Lung (tissue), 12 donors: Measurements from ENCODE around the gene KCNQ2. TPM values are rescaled to one million over a fixed set of nuclear protein-coding genes. Genes with fewer than 3 reads are reported as not detected.

Experiments used
- ATAC-seq: fragments of 200-7000 bp; cut with Tn5 transposase; one replicate; pipeline ENCODE4 v1.9.1; 2020; ENCODE audit warnings: moderate number of reproducible peaks; ENCODE audit not compliant: insufficient read depth, low FRiP score
- DNase-seq, 3 donors: peaks; one replicate each; pipeline ENCODE4 v3.0.0-alpha.2; 2013 to 2017
- H3K27ac ChIP-seq, 2 donors: one replicate each; pipeline ENCODE4 v1.5.1; 2013; ENCODE audit warnings: mild to moderate bottlenecking in 2 of 2, moderate library complexity in 2 of 2, control low read depth in 1 of 2, inconsistent platforms in 1 of 2, low read depth in 1 of 2, low read length in 1 of 2
- H3K27me3 ChIP-seq, 3 donors: one replicate each; pipeline ENCODE4 v1.5.1; 2013; ENCODE audit warnings: low read length in 2 of 3; ENCODE audit not compliant: control insufficient read depth in 3 of 3, insufficient read depth in 3 of 3
- H3K36me3 ChIP-seq, 4 donors: one replicate each; pipeline ENCODE4 v1.5.1; 2013; ENCODE audit warnings: low read length in 4 of 4, mild to moderate bottlenecking in 1 of 4, moderate library complexity in 1 of 4; ENCODE audit not compliant: control insufficient read depth in 4 of 4, insufficient read depth in 4 of 4
- H3K4me1 ChIP-seq, 5 donors: one replicate each; pipeline ENCODE4 v1.5.1; 2013; ENCODE audit warnings: low read length in 5 of 5, mild to moderate bottlenecking in 2 of 5, moderate library complexity in 1 of 5; ENCODE audit not compliant: control insufficient read depth in 5 of 5, insufficient read depth in 5 of 5
- H3K4me3 ChIP-seq: one replicate; pipeline ENCODE4 v1.5.1; 2013; ENCODE audit warnings: mild to moderate bottlenecking, control low read depth, moderate library complexity
- H3K9ac ChIP-seq, 2 donors: one replicate each; pipeline ENCODE4 v1.5.1; 2013; ENCODE audit warnings: low read length in 2 of 2, control low read depth in 1 of 2; ENCODE audit not compliant: insufficient read depth in 1 of 2
- H3K9me3 ChIP-seq, 4 donors: one replicate each; pipeline ENCODE4 v1.5.1; 2013; ENCODE audit warnings: low read length in 3 of 4, mild to moderate bottlenecking in 1 of 4, moderate library complexity in 1 of 4; ENCODE audit not compliant: control insufficient read depth in 4 of 4, insufficient read depth in 3 of 4
- WGBS, 2 donors: extraction: QIAGEN DNeasy Blood & Tissue Kit; methylation state at CpG; one replicate each; pipeline ENCODE4 v1.1.7; 2013; 5-methylcytosine and 5-hydroxymethylcytosine counted together
- polyA plus RNA-seq, 2 donors: library from polyadenylated mRNA; stranded (reverse); fragments of 200-250 nt; gene quantifications; one replicate each; pipeline ENCODE4 v1.2.1, GENCODE V29; 2013
- total RNA-seq, 2 donors: library from RNA; depleted of rRNA in 1 of 2; stranded (reverse); fragments of >200 nt in 1 of 2; gene quantifications; one replicate each; pipeline ENCODE4 v1.2.1, GENCODE V29; 2014 to 2021
- TF ChIP-seq, protein P1 (sequence below): IDR thresholded peaks from 2 replicates; pipeline ENCODE4 v1.5.1; 2012; ENCODE audit warnings: mild to moderate bottlenecking; ENCODE audit errors: control extremely low read depth, extremely low read depth
- donor health status: control.
- donor health status: control.
- donor health status: Bipolar disorder and iron deficiency.
- donor health status: healthy.
- donor health status: DM: yes; HTN: yes; CAD: no.

KCNQ2 gene
- total and polyA plus RNA-seq, 4 donors: 0.18 to 6.8 (median 0.28) TPM; not detected in 1

DNA sequence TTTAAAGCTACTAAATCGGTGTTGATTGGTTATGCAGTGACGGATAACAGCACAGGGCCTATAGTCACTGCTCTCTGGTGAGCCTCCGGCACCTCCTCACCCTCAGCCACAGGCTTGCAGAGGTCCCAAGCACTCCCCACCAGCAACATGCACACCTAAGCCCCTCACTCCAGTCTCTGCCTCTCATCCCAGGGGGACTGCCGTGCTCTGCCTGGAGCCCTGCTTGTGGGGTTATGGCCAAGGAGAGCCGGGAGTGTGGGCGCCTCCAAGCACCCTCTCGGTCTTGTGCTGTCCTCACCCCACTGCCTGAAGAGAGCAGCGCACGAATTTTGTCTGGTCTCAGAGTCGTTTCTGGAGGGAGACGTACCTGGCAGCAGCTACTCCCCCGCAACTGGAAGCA is 33.3 kb upstream of the KCNQ2 start:
- H3K4me1 ChIP-seq: peaks cover 0 to 2% (median 0%) of the 10 kb centered on the region in 5 donors
- no peak overlapping the region for H3K27ac ChIP-seq
- no peak overlapping the region for H3K4me3 ChIP-seq
- DNase-seq (no peak), ATAC-seq (no peak)
- WGBS, 2 donors: 87 to 90% methylated on average over 12 of the region's 12 CpGs
- TF ChIP-seq, protein P1, sequence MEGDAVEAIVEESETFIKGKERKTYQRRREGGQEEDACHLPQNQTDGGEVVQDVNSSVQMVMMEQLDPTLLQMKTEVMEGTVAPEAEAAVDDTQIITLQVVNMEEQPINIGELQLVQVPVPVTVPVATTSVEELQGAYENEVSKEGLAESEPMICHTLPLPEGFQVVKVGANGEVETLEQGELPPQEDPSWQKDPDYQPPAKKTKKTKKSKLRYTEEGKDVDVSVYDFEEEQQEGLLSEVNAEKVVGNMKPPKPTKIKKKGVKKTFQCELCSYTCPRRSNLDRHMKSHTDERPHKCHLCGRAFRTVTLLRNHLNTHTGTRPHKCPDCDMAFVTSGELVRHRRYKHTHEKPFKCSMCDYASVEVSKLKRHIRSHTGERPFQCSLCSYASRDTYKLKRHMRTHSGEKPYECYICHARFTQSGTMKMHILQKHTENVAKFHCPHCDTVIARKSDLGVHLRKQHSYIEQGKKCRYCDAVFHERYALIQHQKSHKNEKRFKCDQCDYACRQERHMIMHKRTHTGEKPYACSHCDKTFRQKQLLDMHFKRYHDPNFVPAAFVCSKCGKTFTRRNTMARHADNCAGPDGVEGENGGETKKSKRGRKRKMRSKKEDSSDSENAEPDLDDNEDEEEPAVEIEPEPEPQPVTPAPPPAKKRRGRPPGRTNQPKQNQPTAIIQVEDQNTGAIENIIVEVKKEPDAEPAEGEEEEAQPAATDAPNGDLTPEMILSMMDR: no peak
- no peaks in the 10 kb centered on the region for H3K36me3 ChIP-seq
- H3K9me3 ChIP-seq: peaks cover 0 to 22% (median 5%) of the 10 kb centered on the region in 4 donors
- no peak overlapping the region for H3K9ac ChIP-seq
- H3K27me3 ChIP-seq: peaks cover 4 to 15% (median 5%) of the 10 kb centered on the region in 3 donors

- DNase-seq: peak in 1 of 3 donors; percentile 5
- H3K4me3 ChIP-seq: no peak overlapping the region
Measured at GRCh38 chr20:63505281-63505680, 32.8 kb upstream of the KCNQ2 start.

DNA sequence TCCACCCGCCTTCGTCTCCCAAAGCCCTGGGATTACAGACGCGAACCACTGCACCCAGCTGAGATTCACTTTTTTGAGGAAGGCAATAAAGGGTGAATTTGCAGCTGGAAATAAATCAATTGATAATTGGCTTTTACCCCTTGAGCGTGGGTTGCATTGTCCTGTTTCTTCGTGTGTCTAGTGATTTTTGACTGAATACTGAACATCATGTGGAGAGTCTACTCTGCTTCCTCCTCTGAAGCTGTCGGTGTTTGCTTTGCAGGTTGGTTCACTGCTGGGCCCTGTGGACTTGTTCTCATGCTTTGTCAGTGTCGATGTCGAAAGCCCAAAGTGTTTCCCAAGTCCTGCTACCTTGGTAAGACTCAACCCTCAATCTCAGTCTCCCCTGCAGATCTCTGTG is 32.2 kb upstream of the KCNQ2 start:
- Histone ChIP-seq H3K9me3 (peaks cover 0 to 22% (median 5%) of the 10 kb centered on the region in 4 donors), H3K27me3 (peaks cover 9 to 24% (median 12%) of the 10 kb centered on the region in 3 donors), H3K4me1 (peaks cover 0 to 3% (median 0%) of the 10 kb centered on the region in 5 donors), H3K4me3 (no peak overlapping the region), H3K9ac (no peak overlapping the region), H3K36me3 (no peaks in the 10 kb centered on the region), H3K27ac (no peak overlapping the region)
- TF ChIP-seq, protein P1: no peak
- WGBS, 2 donors: 87 to 92% methylated on average over 9 of the region's 9 CpGs
- no peak for ATAC-seq
- no peak for DNase-seq

More at GRCh38 chr20:63505281-63505680, 32.8 kb upstream of the KCNQ2 start:
- Histone ChIP-seq H3K4me1 (peaks cover 0 to 2% (median 0%) of the 10 kb centered on the region in 5 donors), H3K9ac (no peak overlapping the region), H3K9me3 (peaks cover 0 to 22% (median 5%) of the 10 kb centered on the region in 4 donors), H3K27ac (no peak overlapping the region), H3K27me3 (peaks cover 5 to 18% (median 8%) of the 10 kb centered on the region in 3 donors), H3K36me3 (no peaks in the 10 kb centered on the region)
- TF ChIP-seq, protein P1: no peak
- 82 to 91% methylated on average over 8 of the region's 8 CpGs for WGBS, 2 donors
- no peak for ATAC-seq

GRCh38 chr20:63503524-63503923 is 31.1 kb upstream of the KCNQ2 start:
- WGBS, 2 donors: 39 to 55% methylated on average over 7 of the region's 7 CpGs
- no peak for DNase-seq
- H3K9me3 ChIP-seq: peaks cover 0 to 22% (median 5%) of the 10 kb centered on the region in 4 donors
- TF ChIP-seq, protein P1: no peak
- H3K4me3 ChIP-seq: no peak overlapping the region
- H3K9ac ChIP-seq: no peak overlapping the region
- no peaks in the 10 kb centered on the region for H3K36me3 ChIP-seq
- H3K27ac ChIP-seq: no peak overlapping the region
- no peak for ATAC-seq
- peaks cover 0 to 5% (median 0%) of the 10 kb centered on the region in 5 donors for H3K4me1 ChIP-seq
- peaks cover 12 to 29% (median 12%) of the 10 kb centered on the region in 3 donors for H3K27me3 ChIP-seq
